OCI-LY7 (cell line): ENCODE results near the gene KCNQ2. TPM values are rescaled to one million over a fixed set of nuclear protein-coding genes. Genes with fewer than 3 reads are reported as not detected.

Experiments
- BruUV-seq: library from RNA; stranded (reverse); fragments of 400-500 nt; replicated peaks from 2 replicates; lab custom pipeline; 2021; lab: Mats Ljungman, UMichigan
- CTCF ChIA-PET: fragments of 300-600 bp; sonication (Branson Sonifier 250); formaldehyde crosslinking; loops from one replicate; lab custom pipeline; 2022; ENCODE audit warnings: antibody characterized with exemption; ENCODE audit not compliant: unreplicated experiment; lab: Charles Lee
- POLR2A ChIA-PET: fragments of 300-600 bp; sonication (Branson Sonifier 250); formaldehyde crosslinking; loops from one replicate; lab custom pipeline; 2022; ENCODE audit warnings: antibody characterized with exemption; lab: Charles Lee
- DNase-seq: peaks from one replicate; pipeline ENCODE4 v3.0.0-alpha.2; 2015; ENCODE audit warnings: low spot score
- H2AFZ ChIP-seq: fragments of 200-600 bp; sonication (generic), shearing (Covaris generic); 2 replicates; pipeline ENCODE4 v1.6.1; 2014; ENCODE audit warnings: mild to moderate bottlenecking, antibody characterized with exemption, low read length, moderate library complexity
- H3K27ac ChIP-seq: fragments of 200-600 bp; sonication (generic); 2 replicates; pipeline ENCODE4 v1.5.1; 2014; ENCODE audit warnings: mixed run types, low read depth, mild to moderate bottlenecking, moderate library complexity, low read length, inconsistent platforms; ENCODE audit not compliant: poor library complexity, severe bottlenecking
- H3K36me3 ChIP-seq: fragments of 200-600 bp; sonication (generic); 2 replicates; pipeline ENCODE4 v1.6.1; 2014; ENCODE audit warnings: mild to moderate bottlenecking, antibody characterized with exemption, low read length, moderate library complexity, mixed read lengths; ENCODE audit not compliant: insufficient read depth
- H3K4me1 ChIP-seq: fragments of 200-600 bp; sonication (generic); 2 replicates; pipeline ENCODE4 v1.5.1; 2014; ENCODE audit warnings: mild to moderate bottlenecking, low read length; ENCODE audit not compliant: insufficient read depth, poor library complexity, severe bottlenecking
- H3K4me2 ChIP-seq: fragments of 200-600 bp; sonication (generic); 2 replicates; pipeline ENCODE4 v1.6.1; 2014; ENCODE audit warnings: mild to moderate bottlenecking, low read length
- H3K4me3 ChIP-seq: fragments of 200-600 bp; sonication (generic); 2 replicates; pipeline ENCODE4 v1.5.1; 2014; ENCODE audit warnings: mild to moderate bottlenecking, low read depth, low read length; ENCODE audit not compliant: poor library complexity, severe bottlenecking
- H3K79me2 ChIP-seq: fragments of 200-600 bp; sonication (generic); 2 replicates; pipeline ENCODE4 v1.6.1; 2016; ENCODE audit warnings: low read depth, mild to moderate bottlenecking, low read length, moderate library complexity, mixed read lengths; ENCODE audit not compliant: insufficient read depth
- H3K9me2 ChIP-seq: fragments of 200-600 bp; sonication (generic); 2 replicates; pipeline ENCODE4 v1.6.1; 2016; ENCODE audit warnings: mild to moderate bottlenecking, low read length, mixed read lengths; ENCODE audit not compliant: insufficient read depth
- H3K9me3 ChIP-seq: fragments of 200-600 bp; sonication (generic); 2 replicates; pipeline ENCODE4 v1.6.1; 2014; ENCODE audit warnings: mild to moderate bottlenecking, mixed run types, low read length, mixed read lengths
- H4K20me1 ChIP-seq: fragments of 200-600 bp; sonication (generic); 2 replicates; pipeline ENCODE4 v1.6.1; 2014; ENCODE audit warnings: mild to moderate bottlenecking, antibody characterized with exemption, low read length, moderate library complexity, mixed read lengths; ENCODE audit not compliant: insufficient read depth
- CTCF ChIP-seq: fragments of 200-600 bp; sonication (generic); conservative IDR thresholded peaks from 2 replicates; pipeline ENCODE4 v1.5.1; 2014; ENCODE audit warnings: mild to moderate bottlenecking, antibody characterized with exemption, low read length, moderate library complexity, mixed read lengths
- EZH2phosphoT487 ChIP-seq: fragments of 200-600 bp; sonication (generic); IDR thresholded peaks from 2 replicates; pipeline ENCODE4 v1.6.1; 2018; ENCODE audit warnings: low read depth, borderline replicate concordance, mild to moderate bottlenecking, mixed run types, antibody characterized with exemption, low read length, moderate library complexity, mixed read lengths
- intact Hi-C: fragments of 100-400 bp; cut with micrococcal nuclease; formaldehyde crosslinking; loops from one replicate; pipeline ENCODE4 v1.10.0; 2022; ENCODE audit not compliant: unreplicated experiment
- total RNA-seq, 2 experiments: library from RNA; depleted of rRNA in 1 of 2; stranded (reverse); fragments of >200 nt in 1 of 2; shearing (Covaris generic) in 1 of 2; gene quantifications; 2 replicates each; pipeline ENCODE4 v1.2.3, GENCODE V29; 2014 to 2022

Gene KCNQ2
- total RNA-seq, 2 experiments from 2014 or later, result not detected

- DNase-seq, result no peak
- no peaks in the 10 kb centered on the region for H3K36me3 ChIP-seq
- no peak overlapping the region for H3K27ac ChIP-seq
- intact Hi-C loops, result no loop called here
- no peaks in the 10 kb centered on the region for H3K9me3 ChIP-seq
- H3K4me2 ChIP-seq, result no peak overlapping the region
- H3K4me1 ChIP-seq, result no peaks in the 10 kb centered on the region
- no peak overlapping the region for H3K4me3 ChIP-seq
- no peaks in the 10 kb centered on the region for H3K9me2 ChIP-seq
- TF ChIP-seq CTCF, result no peak
- no peak for TF ChIP-seq EZH2phosphoT487
- no peaks in the 10 kb centered on the region for H4K20me1 ChIP-seq
- ChIA-PET POLR2A (no interaction called here), CTCF (interaction anchor here (0.5 to 0.7 kb wide), 2 partner anchors 516 to 868 kb away, joined by 3 to 4 read pairs; no protein-coding TSS in a partner anchor)
- BruUV-seq, result no TSS peak
- H2AFZ ChIP-seq, result no peak overlapping the region
- no peaks in the 10 kb centered on the region for H3K79me2 ChIP-seq
These were observed 109.9 kb downstream of the KCNQ2 start for GRCh38 chr20:63362436-63363009.

GRCh38 chr20:63361519-63362435 is 110.7 kb downstream of the KCNQ2 start:
- no peaks in the 10 kb centered on the region for H3K36me3 ChIP-seq
- no peak overlapping the region for H3K4me2 ChIP-seq
- no peaks in the 10 kb centered on the region for H3K79me2 ChIP-seq
- H3K9me2 ChIP-seq, result no peaks in the 10 kb centered on the region
- no peaks in the 10 kb centered on the region for H4K20me1 ChIP-seq
- H3K4me1 ChIP-seq, result no peaks in the 10 kb centered on the region
- POLR2A ChIA-PET, result no interaction called here
- BruUV-seq, result no TSS peak
- H3K4me3 ChIP-seq, result no peak overlapping the region
- no peak for DNase-seq
- H2AFZ ChIP-seq, result no peak overlapping the region
- TF ChIP-seq CTCF (no peak), EZH2phosphoT487 (no peak)
- CTCF ChIA-PET, result interaction anchor here (0.5 to 0.7 kb wide), 2 partner anchors 515 to 868 kb away, joined by 3 to 4 read pairs; no protein-coding TSS in a partner anchor
- H3K9me3 ChIP-seq, result no peaks in the 10 kb centered on the region
- H3K27ac ChIP-seq, result no peak overlapping the region
- intact Hi-C loops, result no loop called here
